HAP-1 (cell line): ENCODE results near the gene CAST.
"Not testable (repeated sequence)": the region's sequence is repeated elsewhere in the genome, so short reads cannot be mapped to it uniquely, and the experiment has no call there.

Experiments
- DNase-seq, 2 experiments: peaks; one replicate each; pipeline ENCODE4 v3.0.0-alpha.2; 2016 to 2020; ENCODE audit warnings: low spot score in 2 of 2
- H3K27me3 ChIP-seq: fragments of 250-450 bp; sonication (Bioruptor Pico); 2 replicates; pipeline ENCODE4 v1.5.1; 2020; ENCODE audit warnings: low read depth, mild to moderate bottlenecking, moderate library complexity
- H3K36me3 ChIP-seq: fragments of 250-450 bp; sonication (Bioruptor Pico); replicated peaks from 2 replicates; pipeline ENCODE4 v1.5.1; 2020; ENCODE audit warnings: mild to moderate bottlenecking
- H3K4me1 ChIP-seq: fragments of 250-450 bp; sonication (Bioruptor Pico); 2 replicates; pipeline ENCODE4 v1.5.1; 2020; ENCODE audit warnings: mild to moderate bottlenecking
- H3K4me3 ChIP-seq: fragments of 250-450 bp; sonication (Bioruptor Pico); 2 replicates; pipeline ENCODE4 v1.5.1; 2020; ENCODE audit warnings: mild to moderate bottlenecking, moderate library complexity
- H3K9me3 ChIP-seq: fragments of 250-450 bp; sonication (Bioruptor Pico); 2 replicates; pipeline ENCODE4 v1.5.1; 2020; ENCODE audit warnings: mild to moderate bottlenecking, moderate library complexity
- in situ Hi-C: fragments of 300-500 bp; cut with MboI; formaldehyde crosslinking; loops from 3 replicates; pipeline ENCODE4 v1.14.3; 2020; ENCODE audit warnings: low sequenced_read_pairs, inconsistent platforms, mixed read lengths

CAST gene

DNA sequence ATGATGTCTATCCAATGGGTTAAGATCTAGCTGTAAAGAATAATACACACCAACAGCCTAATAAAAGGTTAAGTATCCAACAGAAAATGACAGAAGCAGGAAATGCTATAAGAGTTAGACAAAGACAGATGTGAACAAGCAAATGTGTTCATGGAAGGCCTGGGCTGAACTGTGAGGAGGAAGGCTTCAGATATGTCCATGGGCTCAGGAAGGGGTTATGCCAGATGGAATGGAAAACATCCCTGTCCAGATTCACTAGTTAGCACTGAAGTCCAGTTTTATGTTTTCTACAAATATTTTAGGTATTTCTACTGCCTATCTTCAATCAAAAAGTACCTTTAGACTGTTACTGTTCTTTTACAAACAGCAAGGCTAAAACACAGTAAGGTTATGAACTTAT lies 118.5 kb downstream of the CAST start:
- Histone ChIP-seq H3K36me3 (0 out of 2 replicates have a peak, but pooled peaks cover 6% of the 10 kb centered on the region), H3K9me3 (no peaks in the 10 kb centered on the region), H3K4me3 (no peak overlapping the region), H3K27me3 (no peaks in the 10 kb centered on the region), H3K4me1 (peaks cover 3% of the 10 kb centered on the region)
- in situ Hi-C loops: no loop called here
- DNase-seq: no peak

DNA sequence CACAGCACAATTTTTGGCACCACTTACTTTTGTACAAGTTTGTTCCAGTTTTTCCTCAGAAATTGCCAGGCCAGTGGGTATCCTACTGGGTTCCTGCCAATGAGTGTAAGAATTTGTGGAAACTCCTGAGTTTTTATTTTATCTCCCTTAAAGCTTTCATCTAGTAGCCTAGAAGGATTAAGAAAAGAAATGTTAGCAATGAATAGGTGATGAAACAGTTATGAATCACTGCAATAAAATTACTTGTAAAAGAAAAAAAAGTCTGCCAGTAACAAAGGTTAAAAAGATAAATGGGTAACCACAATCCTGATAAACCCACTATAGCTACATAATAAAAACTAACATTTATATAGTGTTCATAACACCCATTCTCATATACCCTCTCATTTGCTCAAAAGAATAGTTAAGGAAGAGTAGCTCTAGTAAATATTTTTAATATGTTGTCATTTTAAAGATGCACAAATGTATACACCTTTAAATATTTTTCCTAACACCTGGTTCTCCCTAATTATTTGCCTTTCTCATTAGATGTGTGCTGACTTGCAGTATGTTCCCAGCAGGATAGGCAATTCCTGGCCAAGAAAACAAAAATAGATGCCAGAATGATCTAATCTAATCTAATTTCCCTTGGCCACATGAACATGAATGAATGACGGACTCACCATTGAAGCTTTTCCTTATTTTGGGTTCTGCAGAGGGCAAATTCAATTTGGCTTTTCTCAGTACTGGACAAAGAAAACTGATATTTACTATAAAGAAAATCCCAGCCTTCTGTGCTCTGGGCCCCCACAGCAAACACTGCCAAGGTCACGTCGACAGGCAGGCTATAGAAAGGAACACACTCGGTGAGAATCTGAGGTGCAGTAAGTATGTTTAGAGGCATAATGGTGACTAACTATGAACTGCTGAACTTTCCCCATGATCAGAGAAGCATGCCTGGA lies 119.1 kb downstream of the CAST start:
- no peak overlapping the region for H3K4me3 ChIP-seq
- in situ Hi-C loops: no loop called here
- 0 out of 2 replicates have a peak, but pooled peaks cover 6% of the 10 kb centered on the region for H3K36me3 ChIP-seq
- DNase-seq: no peak
- peaks cover 3% of the 10 kb centered on the region for H3K4me1 ChIP-seq
- H3K27me3 ChIP-seq: no peaks in the 10 kb centered on the region
- no peaks in the 10 kb centered on the region for H3K9me3 ChIP-seq

DNA sequence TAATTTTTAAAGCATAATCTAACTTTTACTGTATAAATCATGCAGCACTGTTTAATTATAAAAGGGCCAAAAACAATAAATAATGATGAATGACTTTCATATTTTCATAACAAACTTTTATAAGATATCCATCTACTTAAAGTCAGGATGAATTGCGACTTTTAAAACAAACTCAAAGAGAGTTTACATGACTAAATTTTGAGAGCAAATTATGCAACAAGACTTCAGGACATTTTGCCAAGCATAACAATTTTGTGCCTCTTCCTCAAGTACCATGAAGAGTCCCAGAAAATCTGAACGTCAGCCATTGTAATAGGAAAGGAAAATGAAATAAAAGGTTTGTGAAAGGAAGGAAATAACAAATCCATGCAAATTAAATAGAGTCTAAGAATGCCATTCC lies 121.2 kb downstream of the CAST start:
- Histone ChIP-seq H3K9me3 (no peaks in the 10 kb centered on the region), H3K4me3 (no peak overlapping the region)
- in situ Hi-C loops: no loop called here

DNA sequence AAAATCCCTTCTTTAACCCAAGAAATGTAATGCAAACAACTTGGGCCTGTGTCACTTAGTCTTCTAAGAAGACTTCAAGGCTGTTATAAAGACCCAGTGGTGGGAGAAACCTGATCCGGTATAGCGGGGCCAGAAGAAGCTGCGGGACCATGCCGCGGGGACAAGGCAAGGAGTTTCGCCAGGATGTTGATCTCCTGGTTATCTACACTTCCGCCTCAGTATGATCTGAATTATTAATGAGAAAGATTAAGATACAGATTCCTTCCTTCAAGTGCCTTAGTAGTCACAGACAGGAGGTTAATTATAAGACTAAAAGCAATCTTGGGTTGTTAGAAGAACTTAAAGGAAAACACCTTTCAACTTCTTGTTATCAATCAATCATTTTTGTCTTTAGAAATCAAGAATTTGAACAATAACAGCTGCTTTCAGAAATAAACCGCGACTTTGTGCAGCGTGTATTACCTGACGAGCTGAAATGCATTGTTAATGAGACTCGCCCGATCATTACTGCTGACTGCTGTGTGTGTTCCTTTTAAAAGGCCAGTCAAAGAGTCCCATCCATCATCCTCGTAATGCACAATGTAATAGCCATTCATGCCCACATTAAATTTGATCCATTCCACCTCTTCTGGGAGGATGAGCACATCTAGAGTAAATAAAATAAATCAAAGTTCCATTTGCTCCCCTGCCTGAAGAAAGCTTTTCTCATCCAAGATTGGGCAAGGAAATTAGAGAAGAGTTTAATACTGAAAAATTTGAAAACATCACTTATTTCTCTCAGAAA lies 123.3 kb downstream of the CAST start:
- H3K9me3 ChIP-seq: no peaks in the 10 kb centered on the region
- H3K36me3 ChIP-seq: no peaks in the 10 kb centered on the region
- H3K27me3 ChIP-seq: no peaks in the 10 kb centered on the region
- DNase-seq: no peak
- in situ Hi-C loops: no loop called here
- H3K4me3 ChIP-seq: no peak overlapping the region
- H3K4me1 ChIP-seq: peaks cover 15% of the 10 kb centered on the region

More for the DNA sequence above, 121.2 kb downstream of the CAST start:
- DNase-seq: no peak
- H3K4me1 ChIP-seq: peaks cover 3% of the 10 kb centered on the region
- 0 out of 2 replicates have a peak, but pooled peaks cover 6% of the 10 kb centered on the region for H3K36me3 ChIP-seq
- no peaks in the 10 kb centered on the region for H3K27me3 ChIP-seq

DNA sequence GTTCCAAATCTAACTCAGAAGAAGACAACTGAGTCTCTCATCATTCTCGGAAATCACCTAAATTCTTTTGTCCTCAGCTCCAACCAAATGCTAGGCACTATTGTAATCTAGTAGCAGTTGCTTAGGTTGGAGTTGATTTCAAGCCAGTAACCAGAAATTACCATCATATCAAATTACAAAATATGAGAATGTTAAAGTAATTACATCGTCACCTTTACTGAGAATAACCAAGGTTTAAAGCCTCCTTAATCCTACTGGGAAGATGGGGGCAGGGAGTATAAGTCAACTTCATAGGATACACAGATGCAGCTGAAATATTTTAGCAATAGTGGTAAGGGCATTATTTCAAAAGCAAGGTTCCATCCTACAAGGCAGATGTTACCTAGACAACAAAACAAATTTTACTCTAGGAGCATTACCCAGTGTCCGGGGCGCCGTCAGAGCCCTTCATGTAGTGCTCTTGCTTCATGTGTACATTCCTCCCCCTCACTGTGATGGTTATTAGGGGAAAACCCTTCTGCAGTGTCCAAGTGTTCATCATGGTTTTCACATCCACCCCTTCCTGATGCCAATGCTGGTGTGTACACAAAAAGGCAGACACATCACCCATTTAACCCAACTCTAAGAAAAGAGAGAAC lies 126.1 kb downstream of the CAST start:
- no peaks in the 10 kb centered on the region for H3K9me3 ChIP-seq
- no peak overlapping the region for H3K4me3 ChIP-seq
- peaks cover 16% of the 10 kb centered on the region for H3K4me1 ChIP-seq
- no peaks in the 10 kb centered on the region; the same call in 1 of the 2 replicates for H3K36me3 ChIP-seq
- no peaks in the 10 kb centered on the region for H3K27me3 ChIP-seq
- in situ Hi-C loops: no loop called here
- DNase-seq: no peak

DNA sequence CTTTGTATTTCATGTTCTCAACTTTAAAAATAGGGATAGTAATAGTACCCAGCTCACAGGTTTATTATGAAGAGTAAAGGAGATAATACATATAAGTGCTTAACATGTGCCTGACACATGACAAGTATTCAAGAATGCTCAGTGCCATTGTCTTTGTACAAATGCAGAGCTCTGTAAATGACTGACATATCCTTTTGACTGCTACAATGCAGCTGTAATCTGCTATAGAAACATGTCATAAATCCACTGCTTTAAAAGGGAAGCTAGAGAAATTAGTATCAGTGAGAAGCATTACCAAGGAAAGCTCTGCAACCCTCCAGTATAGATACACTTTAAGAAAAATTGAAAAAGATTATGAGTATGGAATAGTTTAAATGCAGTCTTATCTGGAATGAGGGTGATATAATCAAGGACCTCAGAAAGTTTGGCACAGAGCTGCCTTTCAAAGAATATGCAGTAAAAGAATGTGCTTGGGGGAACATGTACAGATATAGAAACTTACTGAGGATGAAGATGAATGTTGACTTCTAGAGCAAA lies 127.7 kb downstream of the CAST start:
- peak in 1 of 2 experiments; percentile 79 for DNase-seq
- Histone ChIP-seq H3K4me1 (peaks cover 16% of the 10 kb centered on the region), H3K27me3 (no peaks in the 10 kb centered on the region), H3K4me3 (no peak overlapping the region), H3K9me3 (no peaks in the 10 kb centered on the region), H3K36me3 (no peaks in the 10 kb centered on the region; the same call in 1 of the 2 replicates)
- in situ Hi-C loops: no loop called here

DNA sequence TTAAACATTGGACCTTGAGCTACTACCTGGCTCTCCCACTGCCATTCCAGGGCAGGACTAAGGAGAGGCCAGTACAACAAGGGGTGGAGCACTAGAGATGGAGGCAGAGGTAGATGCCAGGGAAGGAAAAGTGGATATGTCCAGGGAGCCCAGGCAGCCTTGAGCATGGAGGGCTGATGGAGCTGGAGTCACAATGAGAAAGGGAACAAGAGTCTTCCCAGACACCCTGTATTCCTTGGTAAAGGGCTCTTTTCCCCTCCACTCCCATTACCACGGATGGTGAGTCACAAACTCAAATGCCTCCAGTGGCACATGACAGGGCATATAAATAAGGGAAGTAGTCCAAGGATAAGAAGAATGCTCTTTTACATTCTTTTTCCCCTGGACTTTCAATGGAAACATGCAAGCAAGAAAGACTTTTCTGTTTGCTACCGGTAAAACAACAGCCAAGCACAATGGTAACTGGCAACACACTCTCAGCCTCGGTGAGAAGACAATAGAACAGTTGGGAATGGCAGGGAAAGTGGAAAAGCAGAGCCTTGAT lies 128.9 kb downstream of the CAST start:
- H3K27me3 ChIP-seq: no peaks in the 10 kb centered on the region
- DNase-seq: no peak
- peaks cover 4% of the 10 kb centered on the region; the same call in 1 of the 2 replicates for H3K36me3 ChIP-seq
- H3K4me1 ChIP-seq: peaks cover 16% of the 10 kb centered on the region
- in situ Hi-C loops: no loop called here
- no peaks in the 10 kb centered on the region for H3K9me3 ChIP-seq
- H3K4me3 ChIP-seq: no peak overlapping the region

DNA sequence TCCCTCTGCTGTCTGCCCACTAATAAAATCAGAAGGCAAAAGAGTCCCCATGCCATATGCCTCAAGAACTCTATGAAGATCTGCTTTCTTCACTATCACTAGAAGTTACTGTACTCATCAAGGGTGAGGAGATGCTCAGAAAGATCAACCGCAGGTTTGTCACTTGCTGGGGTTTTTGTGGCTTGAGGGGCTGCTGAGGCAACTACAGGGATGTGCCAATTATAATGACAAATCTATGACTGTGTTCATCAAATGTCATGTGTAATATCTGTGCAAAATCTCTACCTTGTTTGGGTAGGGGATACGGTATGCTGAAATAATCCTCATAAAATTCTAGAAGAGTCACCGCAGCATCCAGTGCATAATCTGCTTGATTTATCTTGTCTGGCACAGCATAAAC lies 132.6 kb downstream of the CAST start:
- H3K36me3 ChIP-seq: peaks cover 4% of the 10 kb centered on the region; the same call in 1 of the 2 replicates

DNA sequence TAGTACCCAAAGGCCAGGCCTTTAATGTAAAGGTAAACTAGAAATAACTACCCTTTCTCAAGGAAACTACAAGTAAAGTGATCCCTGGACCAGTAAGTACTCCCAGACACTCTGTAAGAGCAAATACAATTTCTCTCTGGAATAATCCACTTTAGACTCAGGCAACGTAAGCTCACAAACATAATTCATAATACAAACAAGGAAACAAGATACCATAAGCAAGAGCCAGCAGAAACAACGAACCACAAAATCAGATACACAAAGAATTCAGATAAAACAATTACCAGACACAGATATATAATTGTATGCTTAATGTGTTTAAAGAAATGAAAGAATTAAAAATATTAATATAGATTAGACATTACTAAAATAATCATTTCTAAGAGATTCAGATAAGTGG lies 133.4 kb downstream of the CAST start:
- Histone ChIP-seq H3K4me1 (peaks cover 4% of the 10 kb centered on the region), H3K27me3 (no peaks in the 10 kb centered on the region), H3K4me3 (no peak overlapping the region), H3K36me3 (peaks cover 4% of the 10 kb centered on the region; the same call in 1 of the 2 replicates), H3K9me3 (no peaks in the 10 kb centered on the region)
- in situ Hi-C loops: no loop called here
- no peak for DNase-seq

More for the DNA sequence above, 132.6 kb downstream of the CAST start:
- no peaks in the 10 kb centered on the region for H3K27me3 ChIP-seq
- H3K4me1 ChIP-seq: peaks cover 12% of the 10 kb centered on the region
- in situ Hi-C loops: no loop called here
- H3K4me3 ChIP-seq: no peak overlapping the region
- DNase-seq: no peak
- H3K9me3 ChIP-seq: no peaks in the 10 kb centered on the region

DNA sequence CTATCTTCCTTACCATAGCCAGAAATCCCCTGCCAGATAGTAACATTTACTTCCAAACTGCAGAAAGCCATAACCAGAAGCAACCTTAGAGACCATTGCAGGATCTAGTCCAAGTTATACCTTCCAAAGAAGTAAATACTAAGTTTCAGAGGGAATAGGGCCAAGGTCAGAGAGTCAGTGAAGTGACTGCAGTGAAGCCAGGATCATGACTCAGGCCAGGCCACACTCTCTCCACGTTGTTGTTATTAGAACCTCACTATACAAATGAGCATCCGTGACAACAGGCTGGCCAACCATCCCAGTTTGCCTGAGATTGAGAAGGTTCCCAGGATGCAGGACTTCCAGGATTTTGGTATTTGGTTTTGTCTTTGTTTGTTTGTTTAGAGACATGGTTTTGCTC lies 134.3 kb downstream of the CAST start:
- Histone ChIP-seq H3K4me1 (no peaks in the 10 kb centered on the region), H3K9me3 (no peaks in the 10 kb centered on the region), H3K4me3 (no peak overlapping the region), H3K36me3 (peaks cover 4% of the 10 kb centered on the region; the same call in 1 of the 2 replicates), H3K27me3 (no peaks in the 10 kb centered on the region)
- no peak for DNase-seq
- in situ Hi-C loops: no loop called here

DNA sequence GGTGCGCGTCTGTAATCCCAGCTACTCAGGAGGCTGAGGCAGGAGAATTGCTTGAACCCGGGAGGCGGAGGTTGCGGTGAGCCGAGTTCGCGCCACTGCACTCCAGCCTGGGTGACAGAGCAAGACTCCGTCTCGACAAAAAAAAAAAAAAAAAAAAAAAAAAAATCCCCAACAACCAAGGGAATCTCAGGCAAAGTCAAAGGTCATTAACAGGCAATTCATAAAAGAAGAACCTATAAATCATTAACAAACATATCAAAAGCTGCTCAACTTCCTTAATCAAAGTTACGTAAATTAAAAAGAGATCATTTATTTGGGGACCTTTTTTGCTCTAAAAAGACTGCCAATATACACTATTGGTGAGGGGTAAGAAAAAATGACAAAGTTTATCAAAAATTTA lies 139.5 kb downstream of the CAST start:
- H3K36me3 ChIP-seq, H3K4me3 ChIP-seq, H3K27me3 ChIP-seq, DNase-seq, H3K9me3 ChIP-seq, in situ Hi-C loops, H3K4me1 ChIP-seq: not testable (repeated sequence)

DNA sequence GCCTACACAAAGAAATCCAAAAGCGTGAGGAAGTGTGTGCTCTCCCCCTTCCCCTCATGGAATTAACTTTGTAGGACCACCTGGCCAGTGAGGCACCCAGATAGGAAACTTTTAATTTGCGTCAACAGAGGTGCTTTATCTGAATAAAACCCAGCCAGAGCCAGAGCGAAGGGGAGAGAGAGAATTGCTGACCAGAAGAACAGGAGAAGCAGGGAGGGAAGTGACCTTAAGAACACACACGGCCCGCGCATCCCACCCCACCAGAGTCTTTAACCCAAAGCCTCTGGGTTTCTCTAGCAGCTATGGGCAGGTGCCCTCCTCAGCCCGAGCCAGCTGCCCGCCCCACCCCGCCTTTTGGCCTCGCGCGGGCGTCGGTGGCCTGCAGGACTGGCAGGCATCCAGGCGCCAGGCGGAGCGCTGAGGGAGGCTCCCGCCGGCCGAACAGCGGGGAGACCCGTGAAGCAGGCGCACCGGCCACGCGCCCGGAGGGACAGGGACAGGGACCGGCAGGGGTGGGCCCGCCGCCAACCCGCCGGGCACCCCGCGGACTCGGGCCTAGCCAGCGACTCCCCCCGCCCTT lies 145.0 kb downstream of the CAST start:
- Histone ChIP-seq H3K4me3 (peak overlapping the region; percentile 57), H3K27me3 (no peaks in the 10 kb centered on the region), H3K9me3 (no peaks in the 10 kb centered on the region), H3K36me3 (no peaks in the 10 kb centered on the region), H3K4me1 (peaks cover 9% of the 10 kb centered on the region)
- in situ Hi-C loops: no loop called here
- DNase-seq: peak; percentile 17 to 76

DNA sequence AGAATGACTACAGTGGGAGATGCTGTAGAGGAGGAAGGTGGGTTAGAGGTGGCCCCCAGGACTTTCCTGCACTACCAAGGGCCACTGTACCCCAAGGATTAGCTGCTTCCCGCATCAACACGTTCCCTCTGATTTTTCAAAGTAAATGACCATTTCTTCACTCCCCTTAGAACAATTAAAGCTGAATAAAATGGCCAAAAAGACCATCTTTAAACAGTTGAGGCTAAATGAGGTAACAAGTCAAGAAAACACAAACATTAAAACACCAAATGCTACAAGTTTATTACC lies 146.3 kb downstream of the CAST start:
- peaks cover 9% of the 10 kb centered on the region for H3K4me1 ChIP-seq
- no peaks in the 10 kb centered on the region for H3K27me3 ChIP-seq
- no peaks in the 10 kb centered on the region for H3K9me3 ChIP-seq
- in situ Hi-C loops: no loop called here
- no peaks in the 10 kb centered on the region for H3K36me3 ChIP-seq
- DNase-seq: no peak
- H3K4me3 ChIP-seq: peak overlapping the region; percentile 57
